T-cell (primary cell): ENCODE data around the gene PXDN. TPM values are rescaled to one million over a fixed set of nuclear protein-coding genes. Genes with fewer than 3 reads are reported as not detected.

ENCODE experiments used
- ATAC-seq, 4 experiments: fragments of 200-7000 bp in 3 of 4; fragments of 150-1000 bp in 1 of 4; cut with Tn5 transposase; replicated peaks in 1 of 4; 1 replicate in 3 of 4; 2 replicates in 1 of 4; pipeline ENCODE4 v1.10.0; 2021; ENCODE audit warnings: moderate library complexity in 3 of 4, mild to moderate bottlenecking in 2 of 4, moderate number of reproducible peaks in 1 of 4
- CTCF ChIA-PET, 2 donors: fragments of 300-600 bp; sonication (Branson Sonifier 250); formaldehyde crosslinking; loops; one replicate each; lab custom pipeline; 2022; ENCODE audit warnings: antibody characterized with exemption in 2 of 2; lab: Charles Lee
- POLR2A ChIA-PET, 2 donors: fragments of 300-600 bp; sonication (Branson Sonifier 250); formaldehyde crosslinking; loops; one replicate each; lab custom pipeline; 2022; ENCODE audit warnings: antibody characterized with exemption in 2 of 2; lab: Charles Lee
- DNase-seq, 35 experiments: peaks; one replicate each; pipeline versions ENCODE4 v3.0.0 to v3.0.0-alpha.2; 2013 to 2023
- H3K27ac ChIP-seq: one replicate; pipeline ENCODE4 v1.5.1; 2013; ENCODE audit warnings: low read length
- H3K27me3 ChIP-seq, 2 experiments: replicated peaks in 1 of 2; 1 replicate in 1 of 2; 2 replicates in 1 of 2; pipeline versions ENCODE4 v1.6.1 to v1.7.0; 2013; ENCODE audit warnings: low read length in 1 of 2, mixed read lengths in 1 of 2; ENCODE audit not compliant: control insufficient read depth in 2 of 2, insufficient read depth in 2 of 2; ENCODE audit errors: extremely low read depth in 1 of 2
- H3K36me3 ChIP-seq, 2 donors: 1 replicate in 1 of 2; 2 replicates in 1 of 2; pipeline versions ENCODE4 v1.6.1 to v1.7.0; 2013; ENCODE audit warnings: low read length in 1 of 2; ENCODE audit not compliant: control insufficient read depth in 2 of 2, insufficient read depth in 1 of 2; ENCODE audit errors: extremely low read depth in 1 of 2
- H3K4me1 ChIP-seq, 2 experiments: 1 replicate in 1 of 2; 2 replicates in 1 of 2; pipeline versions ENCODE4 v1.6.1 to v1.7.0; 2013; ENCODE audit warnings: low read length in 2 of 2, mixed read lengths in 1 of 2; ENCODE audit not compliant: insufficient read depth in 2 of 2, control insufficient read depth in 1 of 2; ENCODE audit errors: extremely low read depth in 1 of 2
- H3K4me3 ChIP-seq, 2 donors: 1 replicate in 1 of 2; 2 replicates in 1 of 2; pipeline versions ENCODE4 v1.5.1 to v1.7.0; 2013; ENCODE audit warnings: mild to moderate bottlenecking in 2 of 2, low read length in 1 of 2, moderate library complexity in 1 of 2; ENCODE audit not compliant: control insufficient read depth in 1 of 2; ENCODE audit errors: extremely low read depth in 1 of 2
- H3K9me3 ChIP-seq: 2 replicates; pipeline ENCODE4 v1.7.0; 2013
- H3K27ac Mint-ChIP-seq, 2 donors: one replicate each; pipeline ENCODE4 v1.8.0; 2020 to 2021; ENCODE audit warnings: mild to moderate bottlenecking in 2 of 2, mixed read lengths in 2 of 2
- H3K27me3 Mint-ChIP-seq, 2 donors: one replicate each; pipeline ENCODE4 v1.8.0; 2021 to 2022; ENCODE audit warnings: mixed read lengths in 2 of 2
- H3K36me3 Mint-ChIP-seq: one replicate; pipeline ENCODE4 v1.8.0; 2021; ENCODE audit warnings: mixed read lengths
- H3K4me1 Mint-ChIP-seq, 3 donors: one replicate each; pipeline ENCODE4 v1.8.0; 2020 to 2022; ENCODE audit warnings: mixed read lengths in 3 of 3, mild to moderate bottlenecking in 1 of 3
- H3K4me3 Mint-ChIP-seq, 3 donors: one replicate each; pipeline ENCODE4 v1.8.0; 2020 to 2022; ENCODE audit warnings: mild to moderate bottlenecking in 3 of 3, mixed read lengths in 3 of 3, moderate library complexity in 3 of 3
- H3K9me3 Mint-ChIP-seq, 3 donors: one replicate each; pipeline ENCODE4 v1.8.0; 2020 to 2022; ENCODE audit warnings: mixed read lengths in 3 of 3
- whole genome bisulfite sequencing: methylation state at CpG from one replicate; pipeline ENCODE4 v1.1.5; 2013; ENCODE audit warnings: missing lambda C conversion rate; ENCODE audit not compliant: insufficient coverage; 5-methylcytosine and 5-hydroxymethylcytosine counted together
- total RNA-seq, 35 experiments: library from RNA in 6 of 35; stranded (reverse) in 6 of 35; fragments of 120-200 nt in 1 of 35; gene quantifications; one replicate each; pipeline versions ENCODE4 v1.2.1 to v1.2.4 and lab custom pipeline; 2013 to 2026

The PXDN gene
- total RNA-seq, 5 donors from 2014 or later (not counting 1 experiment from before 2014, with no cell fraction given): 0.21 to 5.4 (median 1.3) TPM

DNA sequence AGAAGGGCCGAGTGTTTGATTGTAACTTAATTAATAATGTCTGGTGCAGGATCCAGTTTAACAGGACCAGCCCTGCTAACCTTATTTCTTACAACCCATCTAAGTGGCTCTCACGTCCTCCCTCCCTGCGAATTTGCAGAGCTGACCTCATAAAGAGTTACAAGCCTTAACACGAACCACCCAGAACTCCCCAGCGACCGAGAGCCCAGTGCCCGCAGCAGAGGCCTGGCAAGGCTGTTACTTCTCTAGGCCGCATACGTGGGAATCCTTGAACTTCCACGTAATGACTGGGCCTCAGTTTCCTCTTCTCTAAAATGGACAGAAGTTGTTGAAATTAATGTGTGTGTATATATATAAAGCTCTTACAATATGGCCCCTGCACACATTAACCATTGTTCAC, 55.5 kb downstream of the PXDN start:
- POLR2A ChIA-PET: no interaction called here
- WGBS: 76% methylated on average over 4 of the region's 10 CpGs
- Histone ChIP-seq H3K4me1 (no peaks in the 10 kb centered on the region), H3K9me3 (no peaks in the 10 kb centered on the region), H3K36me3 (no peaks in the 10 kb centered on the region), H3K4me3 (no peak overlapping the region), H3K27ac (no peak overlapping the region), H3K27me3 (peaks cover 0 to 20% of the 10 kb centered on the region in 2 experiments)
- DNase-seq: no peak
- ATAC-seq: no peak
- CTCF ChIA-PET: no interaction called here
- no peak overlapping the region for H3K4me3 Mint-ChIP-seq
- no peaks in the 10 kb centered on the region for H3K36me3 Mint-ChIP-seq
- no peaks in the 10 kb centered on the region for H3K4me1 Mint-ChIP-seq
- no peak overlapping the region for H3K27ac Mint-ChIP-seq
- no peaks in the 10 kb centered on the region for H3K9me3 Mint-ChIP-seq
- H3K27me3 Mint-ChIP-seq: peaks cover 0 to 2% of the 10 kb centered on the region in 2 donors

DNA sequence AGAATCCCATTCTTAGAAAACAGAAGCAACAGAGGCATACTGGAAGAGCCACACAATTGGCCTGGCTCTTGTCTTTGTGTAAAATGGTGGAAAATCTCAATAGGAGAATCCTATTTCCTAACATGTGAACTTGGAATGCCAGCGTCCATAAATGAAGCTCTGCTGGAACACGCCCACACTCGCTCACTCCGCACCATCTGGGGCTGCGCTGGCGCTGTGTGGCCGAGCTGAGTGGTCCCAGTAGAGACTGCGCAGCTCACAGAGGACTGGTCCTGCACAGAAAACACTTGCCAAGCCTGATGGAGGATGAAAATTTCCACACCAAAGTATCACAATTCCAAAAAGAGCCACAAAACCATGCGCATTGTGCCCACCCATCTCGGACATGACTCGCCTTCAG, 56.2 kb downstream of the PXDN start:
- no peak for DNase-seq

DNA sequence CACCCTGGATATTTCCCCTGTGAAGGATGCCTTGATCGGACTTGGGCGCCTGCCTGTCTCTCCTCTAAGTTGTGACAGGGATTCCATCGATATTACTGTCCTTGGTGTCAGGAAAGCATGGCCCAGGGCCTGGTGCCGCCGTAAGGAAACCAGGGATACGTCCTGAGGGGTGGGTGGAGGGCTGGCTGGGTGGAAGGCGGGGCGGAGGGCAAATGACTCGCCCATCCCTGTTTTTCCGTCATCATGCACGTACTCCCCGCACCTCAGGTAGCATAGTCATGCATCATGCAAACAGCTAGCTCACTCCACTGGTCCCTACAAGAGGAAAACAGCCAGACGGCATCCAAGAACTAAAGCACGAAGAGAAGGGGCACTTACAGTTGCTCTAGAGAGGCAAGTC, 57.1 kb downstream of the PXDN start:
- CTCF ChIA-PET: no interaction called here
- Histone ChIP-seq H3K9me3 (no peaks in the 10 kb centered on the region), H3K27me3 (peaks cover 0 to 15% of the 10 kb centered on the region in 2 experiments), H3K4me1 (no peaks in the 10 kb centered on the region), H3K4me3 (no peak overlapping the region), H3K36me3 (no peaks in the 10 kb centered on the region), H3K27ac (no peak overlapping the region)
- Mint-ChIP-seq H3K36me3 (no peaks in the 10 kb centered on the region), H3K9me3 (no peaks in the 10 kb centered on the region), H3K4me1 (no peaks in the 10 kb centered on the region), H3K27ac (no peak overlapping the region), H3K27me3 (peaks cover 0 to 2% of the 10 kb centered on the region in 2 donors), H3K4me3 (no peak overlapping the region)
- DNase-seq: no peak
- no peak for ATAC-seq
- WGBS: 84% methylated on average over 5 of the region's 14 CpGs
- POLR2A ChIA-PET: no interaction called here

More for the DNA sequence above, 56.2 kb downstream of the PXDN start:
- H3K27ac ChIP-seq: no peak overlapping the region
- Mint-ChIP-seq H3K9me3 (no peaks in the 10 kb centered on the region), H3K36me3 (no peaks in the 10 kb centered on the region), H3K27ac (no peak overlapping the region), H3K27me3 (peaks cover 0 to 2% of the 10 kb centered on the region in 2 donors), H3K4me3 (no peak overlapping the region), H3K4me1 (no peaks in the 10 kb centered on the region)
- ChIA-PET CTCF (no interaction called here), POLR2A (no interaction called here)
- 96% methylated on average over 11 of the region's 11 CpGs for WGBS
- no peaks in the 10 kb centered on the region for H3K9me3 ChIP-seq
- no peaks in the 10 kb centered on the region for H3K36me3 ChIP-seq
- no peak overlapping the region for H3K4me3 ChIP-seq
- peaks cover 0 to 17% of the 10 kb centered on the region in 2 experiments for H3K27me3 ChIP-seq
- ATAC-seq: no peak
- no peaks in the 10 kb centered on the region for H3K4me1 ChIP-seq

DNA sequence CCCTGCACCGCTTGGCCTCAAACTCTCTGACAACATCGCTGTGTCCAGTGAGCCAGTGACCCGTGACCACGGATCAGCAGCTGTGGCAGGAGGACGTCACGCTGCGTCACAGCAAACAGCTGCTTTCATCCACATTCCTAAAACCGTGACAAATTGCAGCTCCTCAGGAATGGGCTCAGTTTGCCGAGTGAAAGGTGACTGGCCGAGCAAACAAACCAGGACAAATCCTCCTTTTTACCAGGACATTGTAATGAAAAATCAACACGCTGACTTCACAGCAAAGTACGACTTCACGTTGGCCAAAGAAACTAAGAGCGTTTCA, 57.6 kb downstream of the PXDN start:
- H3K27ac Mint-ChIP-seq: no peak overlapping the region
- DNase-seq (no peak), ATAC-seq (no peak)
- H3K9me3 ChIP-seq: no peaks in the 10 kb centered on the region
- peaks cover 0 to 2% of the 10 kb centered on the region in 2 donors for H3K27me3 Mint-ChIP-seq
- H3K4me3 ChIP-seq: no peak overlapping the region
- POLR2A ChIA-PET: no interaction called here
- 92% methylated on average over 13 of the region's 14 CpGs for WGBS
- no peaks in the 10 kb centered on the region for H3K36me3 Mint-ChIP-seq
- H3K4me1 Mint-ChIP-seq: no peaks in the 10 kb centered on the region
- no peaks in the 10 kb centered on the region for H3K36me3 ChIP-seq
- no peak overlapping the region for H3K27ac ChIP-seq
- no peak overlapping the region for H3K4me3 Mint-ChIP-seq
- H3K27me3 ChIP-seq: peaks cover 0 to 14% of the 10 kb centered on the region in 2 experiments
- no peaks in the 10 kb centered on the region for H3K4me1 ChIP-seq
- H3K9me3 Mint-ChIP-seq: no peaks in the 10 kb centered on the region
- CTCF ChIA-PET: no interaction called here

DNA sequence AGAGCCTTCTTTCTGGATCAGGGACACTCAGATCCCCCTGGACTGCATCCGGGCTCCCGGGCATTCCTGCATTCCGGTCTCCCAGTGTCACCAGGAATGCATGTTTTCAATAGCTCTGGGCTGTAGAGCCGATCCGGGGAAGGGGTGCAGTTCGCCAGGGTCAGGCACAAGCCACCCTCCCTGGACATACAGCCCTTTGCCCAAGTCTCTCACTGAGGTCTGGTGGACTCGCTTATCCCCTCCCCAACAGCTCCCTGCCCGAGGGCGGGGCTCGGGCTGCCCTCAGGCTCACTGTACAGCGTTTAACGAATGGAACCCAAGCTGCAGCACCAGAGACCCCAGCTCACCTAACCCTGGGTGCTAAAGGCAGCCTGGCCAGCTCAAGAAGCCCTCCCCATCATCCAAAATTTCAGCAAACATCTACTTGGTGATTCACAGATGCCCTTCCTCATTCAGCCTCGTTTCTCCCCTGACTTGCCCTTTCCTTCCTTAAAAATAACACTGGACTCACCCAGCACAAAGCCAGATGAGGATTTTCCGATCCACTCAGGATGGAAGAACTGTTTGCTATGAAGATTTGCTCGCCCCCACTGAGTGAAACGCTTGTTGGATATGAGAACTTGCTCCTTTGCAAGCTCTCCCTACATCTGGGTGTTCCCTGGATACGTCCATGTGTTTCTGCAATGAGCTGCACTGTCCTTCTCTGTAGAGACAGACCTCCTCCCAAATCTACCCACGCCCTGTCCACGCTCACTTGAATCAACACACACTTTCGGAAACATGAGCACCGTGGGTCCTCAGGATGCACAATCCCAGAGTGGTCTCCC, 58.1 kb downstream of the PXDN start:
- Mint-ChIP-seq H3K36me3 (no peaks in the 10 kb centered on the region), H3K27ac (no peak overlapping the region), H3K4me3 (no peak overlapping the region), H3K27me3 (peaks cover 0 to 2% of the 10 kb centered on the region in 2 donors), H3K4me1 (no peaks in the 10 kb centered on the region), H3K9me3 (no peaks in the 10 kb centered on the region)
- CTCF ChIA-PET: no interaction called here
- Histone ChIP-seq H3K27me3 (peaks cover 0 to 14% of the 10 kb centered on the region in 2 experiments), H3K4me3 (no peak overlapping the region), H3K9me3 (no peaks in the 10 kb centered on the region), H3K27ac (no peak overlapping the region), H3K36me3 (no peaks in the 10 kb centered on the region), H3K4me1 (no peaks in the 10 kb centered on the region)
- POLR2A ChIA-PET: no interaction called here
- DNase-seq (no peak), ATAC-seq (no peak)
- whole genome bisulfite sequencing: 73% methylated on average over 21 of the region's 21 CpGs

DNA sequence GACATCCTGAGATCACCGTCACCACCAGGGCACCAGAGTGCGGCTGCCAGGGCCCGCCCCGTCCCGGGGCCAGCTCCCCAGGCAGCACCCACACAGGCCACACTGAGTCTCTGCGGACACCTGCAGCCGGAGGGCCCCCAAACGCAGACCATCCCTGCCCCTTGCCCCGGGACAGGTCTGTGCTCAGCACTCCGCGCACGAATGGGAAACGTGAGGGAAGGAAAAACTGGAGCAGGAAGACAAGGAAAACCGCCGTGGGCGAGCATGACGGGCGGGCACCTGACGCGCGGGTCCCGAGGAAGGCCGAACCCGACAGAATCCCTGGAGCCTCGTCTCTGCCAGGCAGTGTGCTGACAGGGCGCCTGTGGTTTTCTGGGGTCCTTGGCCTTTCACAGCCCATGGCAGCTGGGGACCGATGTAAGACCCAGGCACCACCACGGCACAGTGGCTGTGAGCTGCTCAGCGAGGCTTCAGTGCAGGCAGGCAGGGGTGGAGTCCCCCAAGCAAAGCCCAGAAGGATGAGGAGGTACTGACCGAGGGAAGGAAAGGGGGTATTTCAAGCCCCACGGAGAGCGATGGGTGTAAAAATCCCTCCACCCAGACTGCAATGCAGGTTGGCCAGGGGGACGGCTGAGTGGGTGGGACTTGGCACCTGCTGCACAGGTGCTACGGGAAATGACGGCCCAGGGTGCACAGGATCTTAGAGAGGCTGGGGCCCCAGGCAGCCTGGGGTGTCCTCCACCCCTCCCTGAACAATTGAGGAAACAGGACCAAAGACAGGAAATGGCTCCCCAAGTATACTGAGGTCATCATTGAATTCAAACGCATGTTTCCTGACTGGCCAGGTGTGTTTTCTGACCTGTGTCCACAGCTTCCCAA, 59.0 kb downstream of the PXDN start:
- WGBS: 90% methylated on average over 33 of the region's 36 CpGs

More for the DNA sequence above, 59.0 kb downstream of the PXDN start:
- DNase-seq: no peak
- Mint-ChIP-seq H3K9me3 (no peaks in the 10 kb centered on the region), H3K4me1 (no peaks in the 10 kb centered on the region), H3K36me3 (no peaks in the 10 kb centered on the region), H3K4me3 (no peak overlapping the region), H3K27me3 (peaks cover 0 to 2% of the 10 kb centered on the region in 2 donors), H3K27ac (no peak overlapping the region)
- no peak for ATAC-seq
- POLR2A ChIA-PET: no interaction called here
- no peak overlapping the region for H3K4me3 ChIP-seq
- no peaks in the 10 kb centered on the region for H3K4me1 ChIP-seq
- CTCF ChIA-PET: no interaction called here
- peaks cover 0 to 21% of the 10 kb centered on the region in 2 experiments for H3K27me3 ChIP-seq
- no peaks in the 10 kb centered on the region for H3K9me3 ChIP-seq
- no peak overlapping the region for H3K27ac ChIP-seq
- no peaks in the 10 kb centered on the region for H3K36me3 ChIP-seq
